Mammary epithelial cell (primary cell): ENCODE data around the gene MORN1.

Experiments used
- CTCF ChIP-seq, 2 donors: IDR thresholded peaks in 1 of 2; conservative IDR thresholded peaks in 1 of 2; 2 replicates each; pipeline ENCODE4 v1.5.1; 2011 to 2012; ENCODE audit warnings: inconsistent platforms in 2 of 2, low read length in 2 of 2, mild to moderate bottlenecking in 2 of 2, control low read depth in 1 of 2, low read depth in 1 of 2; ENCODE audit not compliant: insufficient read depth in 1 of 2; ENCODE audit errors: extremely low read depth in 1 of 2
- EZH2 ChIP-seq: IDR thresholded peaks from 2 replicates; pipeline ENCODE4 v1.6.1; 2012; ENCODE audit warnings: low read length, inconsistent platforms, borderline replicate concordance

GRCh38 chr1:2436876-2437275, 45.5 kb upstream of the MORN1 start:
- TF ChIP-seq CTCF (conservative IDR thresholded peaks at IDR 0.05 in 1 of 2, IDR thresholded peaks at IDR 0.05 in 1 of 2; ENCODE audit: extremely low read depth in 1 of 2, insufficient read depth in 1 of 2, low read depth in 1 of 2, low read length in 2 of 2) (no peak), EZH2 (no peak)
